Prostate gland (tissue), 2 donors: Measurements from ENCODE around the gene TOMM40L. TPM values are rescaled to one million over a fixed set of nuclear protein-coding genes. Genes with fewer than 3 reads are reported as not detected.

Experiments used
- microRNA-seq: library from miRNA; unstranded; fragments of <30 nt; microRNA quantifications from one replicate; pipeline ENCODE4, GENCODE V29; 2016
- total RNA-seq, 2 donors: library from RNA; depleted of rRNA; stranded (reverse); fragments of >200 nt; gene quantifications; one replicate each; pipeline ENCODE4 v1.1.0, GENCODE V29; 2016

Gene TOMM40L
- total RNA-seq, 2 donors from 2014 or later, result 7.5 to 15.6 TPM

Small RNA genes within 50 kb of the gene (microRNA-seq; reads per million reads assigned to microRNA genes)
- gene MIR5187, result 2.9 reads per million, percentile 35 among the genes with 10 or more reads in this experiment

Other genes with a start within 250 kb of the TOMM40L start
- gene F11R, start 204.9 kb upstream of the TOMM40L start, total RNA-seq, result 100 to 1,000 TPM in 1 of 2 donors, 10 to 100 TPM in 1; 43.6 to 104 TPM
- 100 to 1,000 TPM; 137 to 648 TPM for gene TSTD1, start 187.1 kb upstream of the TOMM40L start, total RNA-seq
- gene USF1, start 180.1 kb upstream of the TOMM40L start, total RNA-seq, result 10 to 100 TPM; 46.3 to 65.8 TPM
- gene ARHGAP30, start 156.2 kb upstream of the TOMM40L start, total RNA-seq, result 1 to 10 TPM; 3.2 to 5.3 TPM
- 10 to 100 TPM in 1 of 2 donors, 1 to 10 TPM in 1; 9.6 to 18.6 TPM for gene NECTIN4, start 136.5 kb upstream of the TOMM40L start, total RNA-seq
- gene KLHDC9, start 127.7 kb upstream of the TOMM40L start, total RNA-seq, result 10 to 100 TPM; 24.8 to 33.3 TPM
- gene PFDN2, start 108.0 kb upstream of the TOMM40L start, total RNA-seq, result 10 to 100 TPM; 33.6 to 36.0 TPM
- gene NIT1, start 108.0 kb upstream of the TOMM40L start, total RNA-seq, result 10 to 100 TPM; 31.1 to 51.7 TPM
- 10 to 100 TPM; 30.1 to 41.5 TPM for gene DEDD, start 93.4 kb upstream of the TOMM40L start, total RNA-seq
- 10 to 100 TPM; 71.3 to 72.8 TPM for gene UFC1, start 72.1 kb upstream of the TOMM40L start, total RNA-seq
- 10 to 100 TPM; 28.1 to 32.1 TPM for gene USP21, start 66.6 kb upstream of the TOMM40L start, total RNA-seq
- gene PPOX, start 59.6 kb upstream of the TOMM40L start, total RNA-seq, result 10 to 100 TPM; 13.8 to 42.6 TPM
- 10 to 100 TPM; 38.2 to 68.7 TPM for gene B4GALT3, start 48.6 kb upstream of the TOMM40L start, total RNA-seq
- gene ADAMTS4, start 27.0 kb upstream of the TOMM40L start, total RNA-seq, result 1 to 10 TPM in 1 of 2 donors, under 1 TPM in 1; 0.55 to 3.4 TPM
- 100 to 1,000 TPM; 108 to 111 TPM for gene NDUFS2, start 23.7 kb upstream of the TOMM40L start, total RNA-seq
- 10 to 100 TPM in 1 of 2 donors, 1 to 10 TPM in 1; 3.6 to 22.4 TPM for gene FCER1G, start 10.8 kb upstream of the TOMM40L start, total RNA-seq
- not detected for gene APOA2, start 2.4 kb upstream of the TOMM40L start, total RNA-seq
- gene NR1I3, start 12.1 kb downstream of the TOMM40L start, total RNA-seq, result not detected
- gene PCP4L1, start 32.7 kb downstream of the TOMM40L start, total RNA-seq, result 10 to 100 TPM in 1 of 2 donors, 1 to 10 TPM in 1; 7.6 to 10.1 TPM
- gene MPZ, start 83.9 kb downstream of the TOMM40L start, total RNA-seq, result 1 to 10 TPM; 2.2 to 7.3 TPM
- 100 to 1,000 TPM in 1 of 2 donors, 10 to 100 TPM in 1; 59.0 to 107 TPM for gene SDHC, start 88.3 kb downstream of the TOMM40L start, total RNA-seq
- gene CFAP126, start 141.8 kb downstream of the TOMM40L start, total RNA-seq, result not detected